Measurements from ENCODE around the gene RAB11FIP3.

DNA sequence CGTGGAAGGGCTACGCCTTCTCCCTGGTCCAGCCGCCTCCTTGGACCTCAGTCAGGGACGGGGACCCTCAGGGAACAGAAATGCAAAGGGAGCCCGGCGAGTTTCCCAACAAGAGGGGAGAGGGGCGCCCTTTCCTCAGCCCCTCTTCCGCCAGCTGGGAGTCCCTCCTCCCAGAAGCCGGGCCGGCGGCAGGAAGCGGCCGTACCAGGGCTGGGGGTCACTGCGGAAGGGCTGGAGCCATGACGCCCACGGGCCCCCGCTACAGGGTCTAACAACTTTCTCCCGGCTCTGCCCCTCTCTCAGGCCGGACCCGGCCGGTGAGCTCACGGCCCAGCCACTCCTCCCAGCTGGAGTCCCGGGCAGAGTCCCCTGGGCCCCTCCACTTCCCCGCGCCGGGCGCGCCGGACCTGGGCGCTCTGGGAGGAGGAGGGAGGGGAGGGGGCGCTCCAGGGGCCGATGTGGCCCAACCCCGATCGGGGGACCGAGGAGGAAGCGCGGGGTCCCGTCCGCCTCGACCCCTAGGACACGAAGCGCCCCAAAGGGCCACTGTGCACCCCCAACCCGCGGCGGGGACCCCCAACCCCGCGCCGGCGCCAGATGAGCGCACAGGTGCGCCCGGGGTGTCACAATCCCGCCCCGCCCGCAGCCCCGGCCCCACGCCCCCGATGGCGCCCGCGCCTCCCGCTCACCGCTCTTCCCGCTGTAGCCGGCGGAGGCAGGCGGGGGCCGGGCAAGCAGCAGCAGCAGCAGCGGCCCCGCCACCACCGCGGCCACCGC, 44.2 kb upstream of the RAB11FIP3 start:
- TF ChIP-seq EZH2 (IDR thresholded peaks at IDR 0.05; ENCODE audit: insufficient read depth, poor library complexity, severe bottlenecking) (no peak), EZH2phosphoT487 (IDR thresholded peaks at IDR 0.05; ENCODE audit: insufficient read depth, low read depth) (no peak)

Measured in GM23248 (cell line).